Jurkat, Clone E6-1 (cell line): Measurements from ENCODE around the gene TROAP.
"Not testable (repeated sequence)": the region's sequence is repeated elsewhere in the genome, so short reads cannot be mapped to it uniquely, and the experiment has no call there.

Experiments
- DNase-seq: peaks from one replicate; pipeline ENCODE4 v3.0.0-alpha.2; 2011; ENCODE audit warnings: low read depth, low spot score
- H3K4me3 ChIP-seq: 2 replicates; pipeline ENCODE4 v1.5.1; 2011; ENCODE audit warnings: mild to moderate bottlenecking, low read length, control low read depth, moderate library complexity

TROAP gene

GRCh38 chr12:49355913-49356312, 32.9 kb downstream of the TROAP start:
- DNase-seq, result no peak

GRCh38 chr12:49357103-49357678, 34.1 kb downstream of the TROAP start:
- no peak overlapping the region for H3K4me3 ChIP-seq
- DNase-seq, result no peak

More at GRCh38 chr12:49355913-49356312, 32.9 kb downstream of the TROAP start:
- H3K4me3 ChIP-seq, result no peak overlapping the region

- no peak overlapping the region for H3K4me3 ChIP-seq
- peak; percentile 83 for DNase-seq
These were observed 35.6 kb downstream of the TROAP start for GRCh38 chr12:49358483-49359141.

GRCh38 chr12:49359671-49360070, 36.6 kb downstream of the TROAP start:
- DNase-seq, result no peak
- no peak overlapping the region for H3K4me3 ChIP-seq

- H3K4me3 ChIP-seq, result no peak overlapping the region
- DNase-seq, result no peak
These were observed 39.0 kb downstream of the TROAP start for GRCh38 chr12:49362077-49362476.

- no peak overlapping the region for H3K4me3 ChIP-seq
- DNase-seq, result no peak
These were observed 41.9 kb downstream of the TROAP start for GRCh38 chr12:49364989-49365388.

GRCh38 chr12:49365542-49365941, 42.5 kb downstream of the TROAP start:
- no peak for DNase-seq

GRCh38 chr12:49366096-49366651, 43.1 kb downstream of the TROAP start:
- H3K4me3 ChIP-seq, result peak overlapping the region; percentile 78
- no peak for DNase-seq

More at GRCh38 chr12:49365542-49365941, 42.5 kb downstream of the TROAP start:
- no peak overlapping the region for H3K4me3 ChIP-seq

GRCh38 chr12:49366652-49367380, 43.8 kb downstream of the TROAP start:
- peak; percentile 77 for DNase-seq
- H3K4me3 ChIP-seq, result peak overlapping the region; percentile 78

- H3K4me3 ChIP-seq, result peak within 1 kb of the TSS; percentile 78
- DNase-seq, result no peak
These were observed 44.6 kb downstream of the TROAP start, which contains the start of gene SPATS2 for GRCh38 chr12:49367381-49368239. Gene SPATS2 (plus strand): TSS chr12:49367462. CDS start chr12:49461013, 93,551 bp downstream.

GRCh38 chr12:49368240-49368600, 45.2 kb downstream of the TROAP start:
- DNase-seq, result no peak

GRCh38 chr12:49369411-49370145, 46.5 kb downstream of the TROAP start:
- DNase-seq, result peak; percentile 51
- H3K4me3 ChIP-seq, result no peak overlapping the region

More at GRCh38 chr12:49368240-49368600, 45.2 kb downstream of the TROAP start:
- no peak overlapping the region for H3K4me3 ChIP-seq

- no peak overlapping the region for H3K4me3 ChIP-seq
- DNase-seq, result no peak
These were observed 47.5 kb downstream of the TROAP start for GRCh38 chr12:49370539-49370938.

GRCh38 chr12:49375406-49375805, 52.4 kb downstream of the TROAP start:
- H3K4me3 ChIP-seq, result no peak overlapping the region
- DNase-seq, result no peak

- H3K4me3 ChIP-seq, result no peak overlapping the region
- DNase-seq, result no peak
These were observed 54.3 kb downstream of the TROAP start for GRCh38 chr12:49377386-49377785.

- not testable (repeated sequence) for DNase-seq, H3K4me3 ChIP-seq
These were observed 57.1 kb downstream of the TROAP start for GRCh38 chr12:49380184-49380583.
